ENCODE data around the gene FSD1L.
A peak's percentile ranks its signal among the peaks of the same experiment; 100 is the strongest.
"Not testable (repeated sequence)": the region's sequence is repeated elsewhere in the genome, so short reads cannot be mapped to it uniquely, and the experiment has no call there.

FSD1L gene

DNA sequence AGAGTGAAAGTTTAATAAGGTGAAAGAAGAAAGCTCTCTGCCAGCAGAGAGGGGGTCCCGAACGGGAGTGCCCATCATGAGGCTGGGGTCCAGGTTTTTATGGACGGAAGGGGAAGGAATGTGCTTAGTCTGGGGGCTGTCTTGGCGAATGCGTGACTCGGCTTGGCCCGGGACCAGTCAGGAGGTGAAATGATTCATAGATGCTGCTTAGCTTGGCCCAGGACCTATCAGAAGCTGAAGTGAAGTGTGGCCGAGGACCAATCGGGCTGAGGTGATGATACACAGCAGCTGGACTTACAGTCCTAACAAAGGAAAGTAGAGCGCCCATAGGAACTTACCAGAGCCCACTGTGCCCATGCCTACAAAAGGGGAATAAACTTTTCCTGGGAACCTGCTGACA lies 106.2 kb downstream of the FSD1L start:
- H3K4me3 ChIP-seq (ENCODE audit: low read length), result no peak overlapping the region
- TF ChIP-seq, protein P1, sequence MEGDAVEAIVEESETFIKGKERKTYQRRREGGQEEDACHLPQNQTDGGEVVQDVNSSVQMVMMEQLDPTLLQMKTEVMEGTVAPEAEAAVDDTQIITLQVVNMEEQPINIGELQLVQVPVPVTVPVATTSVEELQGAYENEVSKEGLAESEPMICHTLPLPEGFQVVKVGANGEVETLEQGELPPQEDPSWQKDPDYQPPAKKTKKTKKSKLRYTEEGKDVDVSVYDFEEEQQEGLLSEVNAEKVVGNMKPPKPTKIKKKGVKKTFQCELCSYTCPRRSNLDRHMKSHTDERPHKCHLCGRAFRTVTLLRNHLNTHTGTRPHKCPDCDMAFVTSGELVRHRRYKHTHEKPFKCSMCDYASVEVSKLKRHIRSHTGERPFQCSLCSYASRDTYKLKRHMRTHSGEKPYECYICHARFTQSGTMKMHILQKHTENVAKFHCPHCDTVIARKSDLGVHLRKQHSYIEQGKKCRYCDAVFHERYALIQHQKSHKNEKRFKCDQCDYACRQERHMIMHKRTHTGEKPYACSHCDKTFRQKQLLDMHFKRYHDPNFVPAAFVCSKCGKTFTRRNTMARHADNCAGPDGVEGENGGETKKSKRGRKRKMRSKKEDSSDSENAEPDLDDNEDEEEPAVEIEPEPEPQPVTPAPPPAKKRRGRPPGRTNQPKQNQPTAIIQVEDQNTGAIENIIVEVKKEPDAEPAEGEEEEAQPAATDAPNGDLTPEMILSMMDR (conservative IDR thresholded peaks at IDR 0.05; ENCODE audit: low read depth, low read length), result no peak
- no peak for DNase-seq (ENCODE audit: low read depth)

DNA sequence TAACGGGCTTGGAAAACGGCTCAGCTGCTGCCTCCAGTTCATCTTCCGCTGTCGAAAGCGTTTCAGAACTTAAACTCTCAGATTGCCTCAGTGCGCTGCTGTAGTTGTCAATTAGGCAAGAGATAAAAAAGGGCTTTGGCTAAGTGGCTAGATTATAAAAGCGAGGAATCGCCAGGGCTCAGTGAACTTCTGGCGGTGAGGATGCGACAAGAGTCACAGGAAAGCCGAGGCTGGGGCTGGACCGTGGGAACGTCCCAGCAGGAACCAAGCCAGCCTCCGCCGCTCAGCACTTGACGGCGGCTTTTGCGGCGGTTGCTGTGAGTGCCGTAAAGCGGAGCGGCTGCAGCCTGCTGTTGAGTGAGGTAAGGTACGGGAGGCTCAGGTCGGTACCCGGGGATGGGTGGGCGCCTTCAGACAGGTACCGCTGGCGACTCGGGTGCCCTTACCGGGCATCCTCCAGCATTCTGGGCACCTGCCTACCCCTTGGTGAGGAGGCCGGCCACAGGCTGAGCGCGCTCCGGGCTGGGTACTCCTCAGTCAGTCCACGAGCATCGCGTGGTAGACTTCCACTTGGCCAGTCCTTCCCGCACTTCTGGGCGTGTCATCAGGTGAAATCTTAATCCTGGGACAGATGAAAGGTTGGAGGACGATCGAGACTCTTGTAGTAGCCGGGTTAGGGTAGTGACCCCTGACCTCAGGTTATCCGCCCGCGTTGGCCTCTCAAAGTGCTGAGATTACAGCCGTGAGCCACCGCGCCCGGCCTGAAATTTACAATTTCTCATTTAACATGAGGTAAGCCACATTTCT lies 110.2 kb downstream of the FSD1L start, which contains the start of gene FKTN:
FKTN (plus strand) TSS at position 328 of the 807 bp plus-strand sequence. CDS start 16,902 bp downstream, outside the sequence.
- DNase-seq (ENCODE audit: low read depth), result peak; percentile 48
- TF ChIP-seq, protein P1 (conservative IDR thresholded peaks at IDR 0.05; ENCODE audit: low read depth, low read length), result no peak
- H3K4me3 ChIP-seq (ENCODE audit: low read length), result peak within 1 kb of the TSS; percentile 92

DNA sequence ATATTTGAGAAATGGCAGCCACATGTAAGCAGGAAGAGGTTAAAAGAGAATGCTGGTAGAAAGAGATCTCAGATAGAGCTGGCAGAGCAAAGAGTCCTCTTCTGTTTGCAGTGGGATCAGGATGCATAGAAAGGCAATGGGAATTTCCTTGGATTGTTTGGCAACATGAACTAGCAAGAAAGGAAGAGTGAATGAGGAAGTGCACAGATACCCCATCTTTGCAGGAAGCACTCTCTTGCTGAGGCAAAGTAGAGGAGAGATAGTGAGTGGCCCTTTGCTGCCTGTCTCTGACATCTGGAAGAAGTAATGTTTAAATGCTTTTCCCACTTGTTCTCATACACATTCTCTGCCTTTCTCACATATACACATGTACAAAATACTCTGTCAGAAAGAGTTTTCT lies 124.6 kb downstream of the FSD1L start:
- DNase-seq (ENCODE audit: low read depth), result no peak
- H3K4me3 ChIP-seq (ENCODE audit: low read length), result no peak overlapping the region
- TF ChIP-seq, protein P1 (conservative IDR thresholded peaks at IDR 0.05; ENCODE audit: low read depth, low read length), result no peak

DNA sequence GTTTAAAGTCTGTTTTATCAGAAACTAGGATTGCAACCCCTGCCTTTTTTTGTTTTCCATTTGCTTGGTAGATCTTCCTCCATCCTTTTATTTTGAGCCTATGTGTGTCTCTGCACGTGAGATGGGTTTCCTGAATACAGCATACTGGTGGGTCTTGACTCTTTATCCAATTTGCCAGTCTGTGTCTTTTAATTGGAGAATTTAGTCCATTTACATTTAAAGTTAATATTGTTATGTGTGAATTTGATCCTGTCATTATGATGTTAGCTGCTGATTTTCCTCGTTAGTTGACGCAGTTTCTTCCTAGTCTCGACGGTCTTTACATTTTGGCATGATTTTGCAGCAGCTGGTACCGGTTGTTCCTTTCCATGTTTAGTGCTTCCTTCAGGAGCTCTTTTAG lies 132.1 kb downstream of the FSD1L start:
- not testable (repeated sequence) for H3K4me3 ChIP-seq (ENCODE audit: low read length); DNase-seq (ENCODE audit: low read depth)

DNA sequence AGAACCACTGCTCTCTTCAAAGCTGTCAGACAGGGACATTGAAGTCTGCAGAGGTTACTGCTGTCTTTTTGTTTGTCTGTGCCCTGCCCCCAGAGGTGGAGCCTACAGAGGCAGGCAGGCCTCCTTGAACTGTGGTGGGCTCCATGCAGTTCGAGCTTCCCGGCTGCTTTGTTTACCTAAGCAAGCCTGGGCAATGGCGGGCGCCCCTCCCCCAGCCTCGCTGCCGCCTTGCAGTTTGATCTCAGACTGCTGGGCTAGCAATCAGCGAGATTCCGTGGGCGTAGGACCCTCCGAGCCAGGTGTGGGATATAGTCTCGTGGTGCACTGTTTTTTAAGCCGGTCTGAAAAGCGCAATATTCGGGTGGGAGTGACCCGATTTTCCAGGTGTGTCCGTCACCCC lies 133.7 kb downstream of the FSD1L start:
- not testable (repeated sequence) for DNase-seq (ENCODE audit: low read depth); H3K4me3 ChIP-seq (ENCODE audit: low read length)

DNA sequence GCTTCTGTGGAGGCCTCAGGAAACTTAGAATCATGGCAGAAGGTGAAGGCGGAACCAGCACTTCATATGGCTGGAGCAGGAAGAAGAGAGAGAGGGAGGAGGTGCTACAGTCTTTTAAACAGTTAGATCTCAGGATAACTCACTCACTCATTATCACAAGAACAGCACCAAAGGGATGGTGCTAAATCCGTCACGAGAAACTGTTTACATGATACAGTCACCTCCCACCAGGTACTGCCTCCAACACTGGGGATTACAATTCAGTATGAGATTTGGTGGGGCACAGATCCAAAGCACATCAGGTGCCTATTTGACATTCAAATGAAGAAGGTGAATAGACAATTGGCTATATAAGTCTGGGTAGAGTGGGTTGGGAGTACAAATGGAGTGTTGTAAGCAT lies 145.3 kb downstream of the FSD1L start:
- no peak overlapping the region for H3K4me3 ChIP-seq (ENCODE audit: low read length)
- no peak for DNase-seq (ENCODE audit: low read depth)
- TF ChIP-seq, protein P1 (conservative IDR thresholded peaks at IDR 0.05; ENCODE audit: low read depth, low read length), result no peak
